Measurements from ENCODE around the gene MUC6. TPM values are rescaled to one million over a fixed set of nuclear protein-coding genes. Genes with fewer than 3 reads are reported as not detected.

The MUC6 gene
- total and polyA plus RNA-seq, 2 donors (not counting 3 experiments of a cell fraction or from before 2014, with no cell fraction given), result not detected

- H3K9me1 ChIP-seq (replicated peaks; ENCODE audit: control insufficient read depth, extremely low read depth, insufficient read depth, low read length), result no peaks in the 10 kb centered on the region
- no peak overlapping the region for H3K4me2 ChIP-seq (ENCODE audit: insufficient read depth, low read length)
- H3K4me1 ChIP-seq (ENCODE audit: control insufficient read depth, extremely low read depth, insufficient read depth, low read length), result no peaks in the 10 kb centered on the region
- H3K27me3 ChIP-seq (ENCODE audit: control insufficient read depth in 2 of 2, insufficient read depth in 2 of 2, low read length in 2 of 2), result no peaks in the 10 kb centered on the region
- POLR2A ChIA-PET, result no interaction called here
- intact Hi-C loops (cut with micrococcal nuclease), result no loop called here
- TF ChIP-seq POLR2AphosphoS5 (IDR thresholded peaks at IDR 0.05; ENCODE audit: insufficient read depth, low read depth, low read length) (no peak), CTCF (IDR thresholded peaks at IDR 0.05; ENCODE audit: extremely low read depth in 1 of 2, insufficient read depth in 1 of 2, low read depth in 1 of 2, low read length in 2 of 2) (no peak), POLR2A (IDR thresholded peaks at IDR 0.05; ENCODE audit: low read depth, low read length) (no peak), JUN (IDR thresholded peaks at IDR 0.05; ENCODE audit: borderline replicate concordance, insufficient read depth, insufficient read length, low read depth) (no peak), MYC (IDR thresholded peaks at IDR 0.05; ENCODE audit: low read depth, low read length) (no peak)
- no peak for DNase-seq (ENCODE audit: low read depth, low spot score)
- no peak overlapping the region for H3K27ac ChIP-seq (ENCODE audit: insufficient read depth, low read depth, low read length)
- H3K4me3 ChIP-seq (replicated peaks in 1 of 3; ENCODE audit: insufficient read depth in 1 of 3, low read depth in 1 of 3, low read length in 3 of 3), result no peak overlapping the region
- dilution Hi-C loops (cut with MboI; ENCODE audit: extremely low pct_ligation_motif_present, low sequenced_read_pairs), result no loop called here
- no TSS peak for BruUV-seq (replicated peaks)
- H4K20me1 ChIP-seq (replicated peaks; ENCODE audit: control insufficient read depth, extremely low read depth, insufficient read depth, low read length), result no peaks in the 10 kb centered on the region
- FAIRE-seq, result no peak
- H3K9me3 ChIP-seq (replicated peaks; ENCODE audit: control insufficient read depth, insufficient read depth, low read length), result no peaks in the 10 kb centered on the region
- H3K9ac ChIP-seq (replicated peaks; ENCODE audit: extremely low read depth, insufficient read depth, low read length), result no peak overlapping the region
- CTCF ChIA-PET, result no interaction called here
- no peaks in the 10 kb centered on the region for H3K79me2 ChIP-seq (ENCODE audit: control insufficient read depth, insufficient read depth, low read length)
- no peak overlapping the region for H2AFZ ChIP-seq (ENCODE audit: low read depth, low read length)
- peaks cover 11 to 51% of the 10 kb centered on the region in 2 experiments for H3K36me3 ChIP-seq (ENCODE audit: control insufficient read depth in 2 of 2, extremely low read depth in 1 of 2, insufficient read depth in 2 of 2, low read length in 2 of 2)
These were observed 28.3 kb downstream of the MUC6 start for GRCh38 chr11:1008001-1008802.

GRCh38 chr11:1007279-1007678, 29.2 kb downstream of the MUC6 start:
- no peaks in the 10 kb centered on the region for H3K9me1 ChIP-seq (replicated peaks; ENCODE audit: control insufficient read depth, extremely low read depth, insufficient read depth, low read length)
- POLR2A ChIA-PET, result no interaction called here
- no peaks in the 10 kb centered on the region for H4K20me1 ChIP-seq (replicated peaks; ENCODE audit: control insufficient read depth, extremely low read depth, insufficient read depth, low read length)
- H3K4me1 ChIP-seq (ENCODE audit: control insufficient read depth, extremely low read depth, insufficient read depth, low read length), result no peaks in the 10 kb centered on the region
- no peak overlapping the region for H3K9ac ChIP-seq (replicated peaks; ENCODE audit: extremely low read depth, insufficient read depth, low read length)
- H3K4me2 ChIP-seq (ENCODE audit: insufficient read depth, low read length), result no peak overlapping the region
- dilution Hi-C loops (cut with MboI; ENCODE audit: extremely low pct_ligation_motif_present, low sequenced_read_pairs) (no loop called here), intact Hi-C loops (cut with micrococcal nuclease) (no loop called here)
- no TSS peak for BruUV-seq (replicated peaks)
- DNase-seq (ENCODE audit: low read depth, low spot score) (no peak), FAIRE-seq (no peak)
- CTCF ChIA-PET, result no interaction called here
- peaks cover 11 to 59% of the 10 kb centered on the region in 2 experiments for H3K36me3 ChIP-seq (ENCODE audit: control insufficient read depth in 2 of 2, extremely low read depth in 1 of 2, insufficient read depth in 2 of 2, low read length in 2 of 2)
- no peaks in the 10 kb centered on the region for H3K27me3 ChIP-seq (ENCODE audit: control insufficient read depth in 2 of 2, insufficient read depth in 2 of 2, low read length in 2 of 2)
- TF ChIP-seq MYC (IDR thresholded peaks at IDR 0.05; ENCODE audit: low read depth, low read length) (no peak), JUN (IDR thresholded peaks at IDR 0.05; ENCODE audit: borderline replicate concordance, insufficient read depth, insufficient read length, low read depth) (no peak), POLR2A (IDR thresholded peaks at IDR 0.05; ENCODE audit: low read depth, low read length) (no peak)
- no peak overlapping the region for H3K4me3 ChIP-seq (replicated peaks in 1 of 3; ENCODE audit: insufficient read depth in 1 of 3, low read depth in 1 of 3, low read length in 3 of 3)
- H3K27ac ChIP-seq (ENCODE audit: insufficient read depth, low read depth, low read length), result no peak overlapping the region
- H3K79me2 ChIP-seq (ENCODE audit: control insufficient read depth, insufficient read depth, low read length), result no peaks in the 10 kb centered on the region
- no peaks in the 10 kb centered on the region for H3K9me3 ChIP-seq (replicated peaks; ENCODE audit: control insufficient read depth, insufficient read depth, low read length)
- no peak overlapping the region for H2AFZ ChIP-seq (ENCODE audit: low read depth, low read length)
